HUES48 (cell line): ENCODE measurements around the gene ZMIZ2.
A peak's percentile ranks its signal among the peaks of the same experiment; 100 is the strongest.
"Not testable (repeated sequence)": the region's sequence is repeated elsewhere in the genome, so short reads cannot be mapped to it uniquely, and the experiment has no call there.

Source experiments
- H3K27ac ChIP-seq: one replicate; pipeline ENCODE4 v1.7.0; 2013; ENCODE audit warnings: low read depth, low read length, inconsistent platforms
- H3K27me3 ChIP-seq: 2 replicates; pipeline ENCODE4 v1.6.1; 2013; ENCODE audit warnings: mild to moderate bottlenecking, low read length; ENCODE audit not compliant: control insufficient read depth, insufficient read depth
- H3K36me3 ChIP-seq: 2 replicates; pipeline ENCODE4 v1.6.1; 2013; ENCODE audit warnings: low read length; ENCODE audit not compliant: control insufficient read depth, insufficient read depth
- H3K4me1 ChIP-seq: 2 replicates; pipeline ENCODE4 v1.6.1; 2013; ENCODE audit warnings: mild to moderate bottlenecking, low read length; ENCODE audit not compliant: control insufficient read depth, insufficient read depth
- H3K4me3 ChIP-seq: 2 replicates; pipeline ENCODE4 v1.5.1; 2013; ENCODE audit warnings: mild to moderate bottlenecking, low read depth, low read length
- H3K9ac ChIP-seq: 2 replicates; pipeline ENCODE4 v1.6.1; 2013; ENCODE audit warnings: mild to moderate bottlenecking, low read depth, low read length, moderate library complexity
- H3K9me3 ChIP-seq: 2 replicates; pipeline ENCODE4 v1.6.1; 2013; ENCODE audit warnings: low read length; ENCODE audit not compliant: control insufficient read depth, insufficient read depth

Gene ZMIZ2, protein sequence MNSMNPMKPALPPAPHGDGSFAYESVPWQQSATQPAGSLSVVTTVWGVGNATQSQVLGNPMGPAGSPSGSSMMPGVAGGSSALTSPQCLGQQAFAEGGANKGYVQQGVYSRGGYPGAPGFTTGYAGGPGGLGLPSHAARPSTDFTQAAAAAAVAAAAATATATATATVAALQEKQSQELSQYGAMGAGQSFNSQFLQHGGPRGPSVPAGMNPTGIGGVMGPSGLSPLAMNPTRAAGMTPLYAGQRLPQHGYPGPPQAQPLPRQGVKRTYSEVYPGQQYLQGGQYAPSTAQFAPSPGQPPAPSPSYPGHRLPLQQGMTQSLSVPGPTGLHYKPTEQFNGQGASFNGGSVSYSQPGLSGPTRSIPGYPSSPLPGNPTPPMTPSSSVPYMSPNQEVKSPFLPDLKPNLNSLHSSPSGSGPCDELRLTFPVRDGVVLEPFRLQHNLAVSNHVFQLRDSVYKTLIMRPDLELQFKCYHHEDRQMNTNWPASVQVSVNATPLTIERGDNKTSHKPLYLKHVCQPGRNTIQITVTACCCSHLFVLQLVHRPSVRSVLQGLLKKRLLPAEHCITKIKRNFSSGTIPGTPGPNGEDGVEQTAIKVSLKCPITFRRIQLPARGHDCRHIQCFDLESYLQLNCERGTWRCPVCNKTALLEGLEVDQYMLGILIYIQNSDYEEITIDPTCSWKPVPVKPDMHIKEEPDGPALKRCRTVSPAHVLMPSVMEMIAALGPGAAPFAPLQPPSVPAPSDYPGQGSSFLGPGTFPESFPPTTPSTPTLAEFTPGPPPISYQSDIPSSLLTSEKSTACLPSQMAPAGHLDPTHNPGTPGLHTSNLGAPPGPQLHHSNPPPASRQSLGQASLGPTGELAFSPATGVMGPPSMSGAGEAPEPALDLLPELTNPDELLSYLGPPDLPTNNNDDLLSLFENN

GRCh38 chr7:44748045-44748947, at the start of gene ZMIZ2:
ZMIZ2 (plus strand) TSS chr7:44748847; CDS start chr7:44756250, 7,403 bp downstream.
- peak within 1 kb of the TSS; percentile 85 for H3K9ac ChIP-seq
- H3K9me3 ChIP-seq = no peaks in the 10 kb centered on the region
- H3K27me3 ChIP-seq = no peaks in the 10 kb centered on the region
- H3K36me3 ChIP-seq = peaks cover 13% of the 10 kb centered on the region
- H3K4me1 ChIP-seq = peaks cover 23% of the 10 kb centered on the region
- H3K4me3 ChIP-seq = peak within 1 kb of the TSS; percentile 89
- H3K27ac ChIP-seq = peak within 1 kb of the TSS; percentile 91

DNA sequence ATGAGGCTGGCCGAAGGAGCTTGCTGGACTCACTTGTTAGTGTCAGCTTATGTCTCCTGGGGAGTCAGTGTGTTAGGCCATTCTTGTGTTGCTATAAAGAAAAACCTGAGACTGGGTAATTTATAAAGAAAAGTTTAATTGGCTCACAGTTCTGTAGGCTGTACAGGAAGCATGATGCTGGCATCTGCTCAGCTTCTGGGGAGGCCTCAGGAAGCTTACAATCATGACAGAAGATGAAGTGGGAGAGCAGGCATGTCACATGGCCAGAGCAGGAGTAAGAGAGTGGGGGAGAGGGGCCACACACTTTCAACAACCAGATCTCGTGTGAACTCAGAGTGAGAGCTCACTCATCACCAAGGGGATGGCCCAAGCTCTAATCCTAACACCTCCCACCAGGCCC, 49.0 kb upstream of the ZMIZ2 start:
- not testable (repeated sequence) for H3K9ac ChIP-seq, H3K4me3 ChIP-seq, H3K9me3 ChIP-seq, H3K4me1 ChIP-seq, H3K27ac ChIP-seq, H3K27me3 ChIP-seq
- peaks cover 51% of the 10 kb centered on the region for H3K36me3 ChIP-seq

DNA sequence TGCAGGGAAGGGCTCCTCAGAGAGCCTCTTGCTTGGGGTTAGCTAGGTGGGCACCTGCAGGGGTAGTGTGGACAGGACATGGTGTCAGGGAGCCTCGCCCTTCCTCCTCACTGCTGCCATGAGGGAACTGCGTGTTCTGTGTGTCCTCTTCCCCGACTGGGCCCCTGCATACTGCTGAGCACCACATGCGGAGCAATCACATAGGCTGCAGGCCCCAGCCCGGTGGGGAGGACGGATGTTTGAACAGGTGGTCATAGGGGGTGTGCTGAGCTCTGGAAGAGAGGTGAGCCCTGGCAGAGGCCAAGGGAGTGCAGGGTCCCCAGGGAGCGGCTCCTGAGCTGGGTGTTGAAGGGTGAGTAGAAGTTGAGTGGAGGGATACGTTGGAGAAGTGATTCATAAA, 48.3 kb upstream of the ZMIZ2 start:
- Histone ChIP-seq H3K36me3 (peaks cover 48% of the 10 kb centered on the region), H3K9ac (no peak overlapping the region), H3K9me3 (no peaks in the 10 kb centered on the region), H3K27me3 (no peaks in the 10 kb centered on the region), H3K27ac (no peak overlapping the region), H3K4me1 (no peaks in the 10 kb centered on the region), H3K4me3 (no peak overlapping the region)

GRCh38 chr7:44703391-44703790, 45.3 kb upstream of the ZMIZ2 start:
- not testable (repeated sequence) for H3K4me1 ChIP-seq, H3K9me3 ChIP-seq, H3K27me3 ChIP-seq, H3K27ac ChIP-seq, H3K9ac ChIP-seq, H3K4me3 ChIP-seq
- peaks cover 39% of the 10 kb centered on the region for H3K36me3 ChIP-seq

GRCh38 chr7:44703921-44704320, 44.7 kb upstream of the ZMIZ2 start:
- Histone ChIP-seq H3K9ac (no peak overlapping the region), H3K27me3 (no peaks in the 10 kb centered on the region), H3K36me3 (peaks cover 43% of the 10 kb centered on the region), H3K4me1 (no peaks in the 10 kb centered on the region), H3K9me3 (no peaks in the 10 kb centered on the region), H3K4me3 (no peak overlapping the region), H3K27ac (no peak overlapping the region)

GRCh38 chr7:44705434-44705833, 43.2 kb upstream of the ZMIZ2 start:
- Histone ChIP-seq H3K27me3 (no peaks in the 10 kb centered on the region), H3K36me3 (peaks cover 45% of the 10 kb centered on the region), H3K9me3 (no peaks in the 10 kb centered on the region), H3K4me1 (no peaks in the 10 kb centered on the region), H3K9ac (no peak overlapping the region), H3K27ac (no peak overlapping the region), H3K4me3 (no peak overlapping the region)

- Histone ChIP-seq H3K36me3 (peaks cover 38% of the 10 kb centered on the region), H3K9me3 (no peaks in the 10 kb centered on the region), H3K27ac (no peak overlapping the region), H3K27me3 (no peaks in the 10 kb centered on the region), H3K9ac (no peak overlapping the region), H3K4me3 (no peak overlapping the region), H3K4me1 (no peaks in the 10 kb centered on the region; the same call in 1 of the 2 replicates)
Measured at GRCh38 chr7:44706788-44707557, 41.7 kb upstream of the ZMIZ2 start.

GRCh38 chr7:44707558-44708230, 41.0 kb upstream of the ZMIZ2 start:
- Histone ChIP-seq H3K36me3 (peaks cover 34% of the 10 kb centered on the region), H3K27ac (no peak overlapping the region), H3K4me1 (no peaks in the 10 kb centered on the region; the same call in 1 of the 2 replicates), H3K9me3 (no peaks in the 10 kb centered on the region), H3K9ac (no peak overlapping the region), H3K27me3 (no peaks in the 10 kb centered on the region), H3K4me3 (no peak overlapping the region)

DNA sequence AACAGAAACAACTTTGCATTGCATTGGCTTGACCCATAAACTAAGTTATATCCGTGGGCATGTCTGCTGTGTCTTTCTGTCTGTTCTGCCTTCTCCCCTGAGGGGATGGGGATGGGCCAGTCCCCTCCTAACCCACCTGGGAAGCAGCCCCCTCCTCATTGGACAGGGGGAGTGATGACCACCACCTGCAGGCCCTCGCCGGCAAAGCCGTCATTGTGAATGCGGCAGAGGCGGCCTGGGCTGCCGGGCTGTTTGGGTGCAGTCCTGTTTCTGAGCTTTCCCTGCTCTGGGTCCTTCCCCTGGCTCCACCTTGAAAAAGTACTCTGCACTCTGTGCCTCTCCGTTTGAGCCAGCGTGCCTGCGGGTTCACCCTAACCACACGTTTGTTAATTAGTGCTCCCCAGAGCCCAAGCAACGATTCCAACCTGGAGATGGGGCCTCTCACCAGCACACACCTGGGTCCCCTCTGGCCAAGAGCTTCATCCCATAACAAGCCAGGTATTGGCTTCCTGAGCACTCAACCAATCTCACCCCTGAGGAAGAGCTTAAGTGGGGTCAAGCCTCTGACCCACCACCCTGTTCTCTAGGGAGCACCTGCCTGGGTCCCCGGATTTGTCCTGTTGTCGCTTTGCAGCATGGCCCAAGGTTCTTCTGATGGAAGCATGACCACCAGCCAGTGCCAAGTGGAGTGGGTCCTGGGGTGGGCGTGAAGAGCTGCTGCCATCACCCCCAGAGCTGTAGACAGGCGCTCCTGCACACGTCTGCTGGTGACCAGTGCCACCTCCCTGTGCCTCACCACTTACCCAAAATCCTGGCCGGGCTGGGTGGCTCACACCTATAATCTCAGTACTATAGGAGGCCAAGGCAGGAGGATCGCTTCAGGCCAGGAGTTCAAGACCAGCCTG, 39.4 kb upstream of the ZMIZ2 start:
- Histone ChIP-seq H3K27me3 (no peaks in the 10 kb centered on the region), H3K27ac (no peak overlapping the region), H3K9ac (no peak overlapping the region), H3K9me3 (no peaks in the 10 kb centered on the region), H3K36me3 (peaks cover 30% of the 10 kb centered on the region), H3K4me3 (no peak overlapping the region), H3K4me1 (no peaks in the 10 kb centered on the region; the same call in 1 of the 2 replicates)
